ENCODE measurements around the gene NIPAL1.

NIPAL1 gene

DNA sequence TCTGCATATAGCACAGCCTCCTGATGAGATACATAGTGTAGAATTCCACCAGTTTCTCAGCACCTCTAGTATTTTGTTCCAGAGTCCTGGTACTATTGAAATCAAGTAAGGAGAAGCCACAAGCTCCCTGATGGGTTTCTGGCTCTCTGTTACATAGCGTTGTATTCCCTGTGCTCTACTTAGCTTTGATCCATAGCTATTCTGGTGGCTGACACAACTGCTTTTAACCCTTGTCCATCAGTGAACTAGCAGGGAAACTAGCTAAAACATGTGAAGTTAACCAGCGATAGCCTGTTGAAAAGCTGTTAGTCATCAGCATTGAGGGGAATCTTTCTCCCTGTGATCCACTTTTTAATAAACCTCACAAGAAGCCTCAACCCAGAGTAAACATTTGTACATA lies 26.9 kb downstream of the NIPAL1 start:
- TF ChIP-seq, protein P1, sequence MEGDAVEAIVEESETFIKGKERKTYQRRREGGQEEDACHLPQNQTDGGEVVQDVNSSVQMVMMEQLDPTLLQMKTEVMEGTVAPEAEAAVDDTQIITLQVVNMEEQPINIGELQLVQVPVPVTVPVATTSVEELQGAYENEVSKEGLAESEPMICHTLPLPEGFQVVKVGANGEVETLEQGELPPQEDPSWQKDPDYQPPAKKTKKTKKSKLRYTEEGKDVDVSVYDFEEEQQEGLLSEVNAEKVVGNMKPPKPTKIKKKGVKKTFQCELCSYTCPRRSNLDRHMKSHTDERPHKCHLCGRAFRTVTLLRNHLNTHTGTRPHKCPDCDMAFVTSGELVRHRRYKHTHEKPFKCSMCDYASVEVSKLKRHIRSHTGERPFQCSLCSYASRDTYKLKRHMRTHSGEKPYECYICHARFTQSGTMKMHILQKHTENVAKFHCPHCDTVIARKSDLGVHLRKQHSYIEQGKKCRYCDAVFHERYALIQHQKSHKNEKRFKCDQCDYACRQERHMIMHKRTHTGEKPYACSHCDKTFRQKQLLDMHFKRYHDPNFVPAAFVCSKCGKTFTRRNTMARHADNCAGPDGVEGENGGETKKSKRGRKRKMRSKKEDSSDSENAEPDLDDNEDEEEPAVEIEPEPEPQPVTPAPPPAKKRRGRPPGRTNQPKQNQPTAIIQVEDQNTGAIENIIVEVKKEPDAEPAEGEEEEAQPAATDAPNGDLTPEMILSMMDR (IDR thresholded peaks at IDR 0.05; ENCODE audit: low read depth, low read length), result no peak
- DNase-seq (ENCODE audit: extremely low read depth, low read depth), result no peak

DNA sequence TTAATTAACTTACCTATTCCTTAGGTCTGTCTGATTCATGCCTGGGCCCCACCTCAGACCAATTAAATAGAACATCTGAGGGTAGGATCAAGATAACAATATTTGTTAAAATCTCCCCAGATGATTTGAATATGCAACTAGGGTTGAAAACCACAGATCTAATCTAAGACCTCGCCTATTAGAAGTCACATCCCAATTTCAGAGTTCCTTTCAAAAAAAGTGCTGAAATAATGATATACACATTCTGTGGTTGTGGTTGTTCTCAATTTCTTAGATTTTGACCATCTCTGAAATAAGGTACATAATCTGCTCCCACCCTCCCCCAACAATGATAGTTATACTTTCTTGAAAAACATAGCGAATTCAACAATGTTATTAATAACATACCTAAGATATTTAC lies 27.7 kb downstream of the NIPAL1 start:
- no peak for DNase-seq (ENCODE audit: extremely low read depth, low read depth)
- TF ChIP-seq, protein P1 (IDR thresholded peaks at IDR 0.05; ENCODE audit: low read depth, low read length), result no peak

DNA sequence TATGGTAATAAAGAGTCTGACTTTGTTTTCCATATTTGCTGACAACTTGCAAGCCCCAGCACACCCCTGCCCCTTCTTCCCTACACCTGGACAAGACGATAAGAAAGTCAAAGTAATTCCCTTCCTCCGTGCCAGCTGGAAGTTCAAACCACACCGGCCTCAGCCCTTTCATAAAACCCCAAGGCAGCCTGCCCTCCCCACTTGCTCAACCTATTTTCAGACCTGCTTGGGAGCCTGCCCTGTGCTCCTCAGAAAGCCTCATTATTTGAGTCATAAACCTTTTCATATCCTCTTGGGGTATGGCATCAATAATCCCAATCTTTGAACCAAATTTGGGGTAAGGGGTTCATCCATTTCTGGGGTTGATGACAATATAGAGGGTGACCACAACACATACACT lies 29.5 kb downstream of the NIPAL1 start:
- TF ChIP-seq, protein P1 (IDR thresholded peaks at IDR 0.05; ENCODE audit: low read depth, low read length), result no peak
- DNase-seq (ENCODE audit: extremely low read depth, low read depth), result no peak

DNA sequence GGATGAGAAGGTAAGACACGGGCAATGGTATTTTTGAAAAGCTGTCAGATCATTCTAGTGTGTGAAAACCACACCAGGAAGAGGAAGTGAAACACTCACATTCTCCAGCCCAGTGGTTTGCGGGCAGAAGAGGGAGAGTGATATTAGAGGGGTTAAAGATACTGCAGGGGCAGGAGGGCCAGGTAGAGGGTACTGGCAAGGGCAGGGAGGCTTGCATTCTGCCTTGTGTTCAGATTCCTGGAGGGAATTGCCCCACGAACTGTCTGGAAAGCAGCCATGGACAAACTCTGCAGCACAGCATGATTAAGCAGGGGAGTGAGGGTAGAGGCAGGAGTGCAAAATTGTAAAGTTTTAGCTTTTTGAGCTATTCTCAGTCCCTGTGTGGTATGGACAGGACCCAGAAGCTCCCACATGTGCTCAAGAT lies 30.9 kb downstream of the NIPAL1 start:
- TF ChIP-seq, protein P1 (IDR thresholded peaks at IDR 0.05; ENCODE audit: low read depth, low read length), result no peak
- DNase-seq (ENCODE audit: extremely low read depth, low read depth), result no peak

DNA sequence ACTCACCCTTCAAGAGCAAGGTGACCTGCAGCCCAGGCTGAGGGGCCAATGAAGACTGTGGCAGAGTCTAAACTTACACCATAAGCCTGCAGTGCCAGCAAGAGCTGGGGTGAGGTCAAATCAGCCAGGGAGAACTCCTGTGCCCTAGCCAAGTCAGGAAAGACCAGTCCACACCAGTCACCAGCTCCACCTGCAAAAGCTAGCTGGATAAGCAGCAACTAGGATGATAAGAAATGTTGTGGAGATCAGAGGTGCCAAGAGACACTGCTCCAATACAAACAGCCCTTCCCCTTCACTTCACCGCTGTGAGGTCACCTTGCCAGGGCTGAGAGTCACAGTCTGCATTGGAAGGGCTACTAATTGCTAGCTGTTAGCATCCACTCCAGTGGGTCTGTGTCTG lies 31.3 kb downstream of the NIPAL1 start:
- TF ChIP-seq, protein P1 (IDR thresholded peaks at IDR 0.05; ENCODE audit: low read depth, low read length), result no peak
- no peak for DNase-seq (ENCODE audit: extremely low read depth, low read depth)

DNA sequence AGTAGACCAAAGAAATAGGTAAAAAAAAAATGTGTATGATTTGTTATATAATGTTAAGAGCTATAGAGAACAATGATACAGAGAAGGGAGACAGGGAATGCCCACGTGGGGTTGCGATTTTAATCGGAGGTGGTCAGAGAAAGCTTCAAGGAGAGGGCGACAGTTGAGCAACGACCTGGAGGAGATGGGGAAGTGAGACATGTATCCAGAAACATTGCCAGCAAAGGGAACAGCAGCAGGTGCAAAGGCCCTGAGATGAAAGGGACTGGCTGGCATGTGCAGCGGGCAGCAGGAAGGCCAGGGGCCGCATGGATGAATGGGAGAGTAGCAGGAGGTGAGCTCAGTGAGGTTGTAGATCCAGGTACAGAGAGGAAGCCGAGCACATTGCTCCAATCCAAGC lies 32.9 kb downstream of the NIPAL1 start:
- TF ChIP-seq, protein P1 (IDR thresholded peaks at IDR 0.05; ENCODE audit: low read depth, low read length), result no peak
- no peak for DNase-seq (ENCODE audit: extremely low read depth, low read depth)

DNA sequence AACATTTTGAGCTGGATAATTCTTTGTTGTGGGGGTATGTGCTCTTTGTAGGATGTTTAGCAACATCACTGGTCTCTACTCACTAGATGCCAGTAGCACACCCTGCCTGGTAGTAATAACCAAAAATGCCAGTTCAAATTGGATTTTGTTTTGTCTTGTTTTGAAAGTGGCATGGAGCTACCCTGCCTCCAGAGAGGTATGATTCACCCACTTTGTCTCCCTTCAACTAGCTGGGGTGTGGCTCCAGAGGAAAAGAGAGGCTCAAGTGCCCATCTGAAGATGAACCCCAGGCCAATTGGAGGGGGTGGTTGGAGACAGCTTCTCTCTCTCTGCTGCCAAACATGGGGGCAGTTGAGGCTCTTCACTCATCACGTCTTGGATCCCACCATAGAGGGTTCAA lies 34.5 kb downstream of the NIPAL1 start:
- TF ChIP-seq, protein P1 (IDR thresholded peaks at IDR 0.05; ENCODE audit: low read depth, low read length), result no peak
- DNase-seq (ENCODE audit: extremely low read depth, low read depth), result no peak
